ENCODE data around the gene SYNE3.
"Not testable (repeated sequence)": the region's sequence is repeated elsewhere in the genome, so short reads cannot be mapped to it uniquely, and the experiment has no call there.

SYNE3 gene

DNA sequence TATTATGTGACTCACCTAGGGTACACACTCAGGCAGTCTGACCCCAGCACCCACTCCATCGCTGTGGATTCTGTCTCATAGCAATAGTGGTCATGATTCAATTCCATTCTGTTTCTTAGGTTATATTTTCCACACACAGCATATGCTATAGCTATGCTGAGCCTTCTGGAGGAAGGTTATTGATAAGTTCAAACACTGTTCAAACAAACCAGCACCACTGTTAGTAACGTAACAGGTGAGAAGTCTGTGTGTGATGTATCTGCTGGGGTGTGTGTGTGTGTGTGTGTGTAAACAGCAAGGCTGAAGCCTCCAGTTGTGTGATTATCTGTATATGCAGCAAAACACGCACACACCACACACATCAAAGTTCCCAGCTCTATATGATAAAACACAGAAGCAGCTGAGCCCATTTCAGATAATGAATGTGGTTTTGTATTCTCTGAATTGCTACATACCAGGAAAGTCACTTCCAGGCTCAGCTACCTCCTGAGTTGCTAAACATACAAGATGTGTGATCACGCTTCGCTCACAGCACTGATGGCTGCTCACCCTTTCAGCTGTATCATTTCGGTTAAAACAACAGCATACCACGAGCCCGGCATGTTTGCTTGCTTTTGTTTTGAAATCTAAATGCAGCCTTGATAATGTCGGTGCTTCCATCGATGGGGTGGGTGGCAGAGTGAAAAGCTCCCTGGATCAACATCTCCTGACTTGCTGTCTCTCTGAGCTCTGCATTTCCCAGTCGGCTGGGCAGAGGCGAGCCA, 6.8 kb upstream of the SYNE3 start:
- peak; percentile 88 for DNase-seq

DNA sequence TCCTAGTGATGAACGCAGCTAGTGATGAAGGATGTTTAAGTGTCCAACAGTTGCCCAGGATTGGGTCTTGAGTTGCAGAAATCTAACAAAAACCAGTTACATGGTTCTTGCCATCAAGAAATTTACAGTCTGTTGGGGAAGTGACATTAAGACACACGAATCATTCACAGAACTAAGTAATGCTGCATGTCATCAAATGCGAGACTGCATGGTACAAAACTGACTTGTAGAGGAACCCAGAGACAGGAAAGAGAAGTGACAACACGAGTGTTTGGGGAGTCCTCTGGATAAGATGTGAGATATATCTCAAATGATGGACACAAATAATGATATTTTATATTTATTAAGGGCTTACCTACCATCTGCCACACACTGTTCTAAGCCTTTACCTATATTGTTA, 6.1 kb upstream of the SYNE3 start:
- DNase-seq = peak; percentile 43

DNA sequence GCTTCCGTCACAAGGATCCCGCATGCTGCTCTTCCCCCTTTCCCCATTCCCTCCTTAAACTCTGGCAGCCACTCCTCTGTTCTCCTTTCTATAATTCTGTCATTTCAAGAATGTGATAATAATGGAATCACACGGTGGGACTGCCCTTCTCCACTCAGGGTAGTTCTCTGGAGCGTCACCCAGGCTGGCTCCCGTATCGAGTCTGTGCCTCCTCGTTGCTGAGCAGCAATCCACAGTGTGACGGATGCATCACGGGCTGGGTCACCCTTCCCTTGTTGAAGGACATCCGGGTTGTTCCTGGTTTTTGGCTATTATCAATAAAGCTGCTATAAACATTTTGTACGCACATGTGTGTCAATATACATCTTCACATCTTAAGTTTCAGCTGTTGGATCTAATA, 5.7 kb upstream of the SYNE3 start:
- DNase-seq = no peak

DNA sequence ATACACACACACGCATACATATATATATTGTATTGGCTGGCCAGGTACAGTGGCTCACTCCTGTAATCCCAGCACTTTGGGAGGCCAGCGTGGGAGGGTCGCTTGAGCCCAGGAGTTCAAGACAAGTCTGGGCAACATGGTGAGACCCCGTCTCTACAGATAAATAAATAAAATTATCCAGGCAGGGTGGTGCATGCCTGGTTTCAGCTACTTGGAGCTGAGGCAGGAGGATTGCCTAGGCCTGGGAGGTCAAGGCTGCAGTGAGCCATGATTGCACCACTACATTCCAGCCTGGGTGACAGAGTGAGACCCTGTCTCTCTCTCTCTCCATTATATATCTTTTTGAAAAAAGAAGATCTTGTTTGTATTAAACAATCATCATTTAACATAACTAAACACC, 4.6 kb upstream of the SYNE3 start:
- no peak for DNase-seq

DNA sequence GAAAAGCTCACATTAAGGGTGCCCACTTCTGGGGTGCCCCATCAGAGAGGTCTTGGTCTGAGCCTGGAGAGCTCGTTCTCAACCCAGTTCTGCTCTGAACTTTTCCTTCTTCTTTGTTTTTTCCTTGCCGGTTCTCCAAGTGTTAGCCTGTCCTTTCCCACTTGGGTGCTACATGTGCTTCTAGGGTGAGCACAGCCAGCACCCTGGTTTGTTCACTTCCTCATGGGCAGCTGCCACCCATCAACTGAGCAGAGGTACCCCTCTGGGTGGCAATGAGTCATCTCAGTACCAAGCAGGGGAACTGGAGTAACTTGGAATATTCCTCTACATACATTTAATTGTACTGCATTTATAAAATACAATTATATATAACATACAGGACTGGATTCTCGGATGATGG, 3.9 kb upstream of the SYNE3 start:
- DNase-seq = peak; percentile 77

DNA sequence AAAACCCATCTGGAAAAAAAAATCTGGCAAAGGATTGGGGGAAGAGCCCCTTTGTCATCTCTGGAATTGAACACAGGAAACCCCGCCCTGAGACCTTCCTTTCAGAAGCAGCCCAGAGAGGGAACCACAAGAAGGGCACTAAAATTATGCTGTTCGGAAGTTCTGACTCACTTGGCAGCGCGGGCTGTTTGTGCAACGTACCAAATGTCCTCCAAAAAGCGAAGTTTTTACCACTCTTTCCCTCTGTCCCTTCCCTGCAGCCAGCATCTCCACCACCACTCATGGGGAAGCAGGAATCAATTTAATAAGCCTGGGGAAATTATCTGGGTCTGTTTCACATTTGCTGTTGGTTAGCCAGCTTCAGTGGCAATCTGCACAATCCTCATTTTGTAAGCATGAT, 3.2 kb upstream of the SYNE3 start:
- peak; percentile 94 for DNase-seq

DNA sequence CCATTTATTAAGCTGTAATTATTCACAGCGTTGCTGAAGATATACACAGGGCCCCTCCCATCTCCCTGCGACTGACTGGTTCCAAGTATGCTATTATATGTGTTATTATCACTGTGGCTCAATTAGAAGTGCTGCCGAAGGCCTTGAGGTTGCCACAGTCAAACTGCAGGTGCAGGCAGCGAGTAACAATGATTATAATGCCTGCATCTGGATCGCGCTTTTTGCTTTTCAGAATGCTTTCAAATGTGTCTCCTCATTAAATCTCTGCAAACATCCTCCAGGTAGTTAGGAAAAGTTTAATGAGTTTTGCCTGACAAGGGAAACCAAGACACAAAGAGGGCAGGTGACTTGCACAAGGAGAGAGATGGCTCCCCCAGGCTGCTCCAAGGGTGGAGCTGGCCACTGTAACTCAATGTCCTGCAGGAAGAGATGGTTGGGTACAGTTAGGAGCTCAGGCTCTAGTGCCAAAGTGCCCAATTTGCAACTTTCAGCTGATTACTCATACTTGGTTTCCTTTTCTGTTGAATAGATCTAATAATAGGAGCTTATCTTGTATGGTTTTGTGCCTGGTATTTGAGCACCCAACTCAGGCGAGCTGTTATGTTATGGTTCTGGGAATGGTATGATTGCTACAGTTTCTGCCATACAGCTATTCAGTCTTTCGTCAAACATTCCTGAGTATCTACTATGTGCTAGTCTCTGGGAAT, 1.7 kb upstream of the SYNE3 start:
- DNase-seq = peak; percentile 58

DNA sequence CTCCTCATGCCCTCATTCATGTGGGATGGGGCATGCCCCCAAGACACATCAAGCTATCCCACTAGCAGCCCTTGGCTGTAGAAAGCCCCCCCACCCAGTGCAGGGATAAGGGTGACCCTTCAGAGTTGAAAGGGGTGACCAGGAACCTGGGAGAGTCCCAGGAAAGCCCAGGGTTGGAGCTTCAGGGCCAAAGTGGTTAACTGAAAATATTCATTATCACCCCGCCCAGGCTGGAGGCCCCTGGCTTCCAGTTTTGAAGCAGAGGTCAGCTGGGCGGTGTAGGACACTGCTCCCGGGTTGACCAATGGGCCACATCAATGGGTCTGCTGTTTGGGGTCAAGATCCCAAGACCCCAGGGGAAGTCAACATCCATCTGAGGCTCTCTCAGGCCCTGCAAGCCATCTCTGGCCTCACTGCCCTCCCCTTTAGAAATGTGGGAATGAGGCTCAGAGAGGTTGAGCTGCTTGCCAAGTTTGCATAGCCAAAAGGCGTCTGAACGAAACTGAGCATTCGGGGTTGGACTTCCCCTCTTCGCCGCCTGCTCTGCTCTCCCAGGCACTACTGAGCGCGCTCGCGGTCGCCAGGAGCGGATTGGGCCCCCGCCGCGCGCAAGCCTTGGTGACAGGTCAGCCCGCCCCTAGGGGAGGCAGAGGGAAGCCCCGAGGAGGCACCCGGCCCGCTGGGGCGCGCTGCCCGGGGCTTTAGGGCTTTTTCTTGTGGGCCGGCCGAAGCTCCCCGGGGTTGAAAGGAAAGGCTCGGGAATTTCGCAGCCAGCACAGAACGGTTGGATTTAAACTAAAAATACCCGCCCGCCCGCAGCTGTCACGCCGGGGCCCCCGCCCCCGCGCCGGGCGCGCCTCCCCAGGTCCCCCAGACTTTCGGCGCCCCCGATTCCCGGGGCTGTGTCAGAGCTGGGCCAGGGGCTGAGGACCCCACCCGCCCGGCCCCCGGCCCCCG, 576 bp downstream of the SYNE3 start:
- peak; percentile 93 for DNase-seq

DNA sequence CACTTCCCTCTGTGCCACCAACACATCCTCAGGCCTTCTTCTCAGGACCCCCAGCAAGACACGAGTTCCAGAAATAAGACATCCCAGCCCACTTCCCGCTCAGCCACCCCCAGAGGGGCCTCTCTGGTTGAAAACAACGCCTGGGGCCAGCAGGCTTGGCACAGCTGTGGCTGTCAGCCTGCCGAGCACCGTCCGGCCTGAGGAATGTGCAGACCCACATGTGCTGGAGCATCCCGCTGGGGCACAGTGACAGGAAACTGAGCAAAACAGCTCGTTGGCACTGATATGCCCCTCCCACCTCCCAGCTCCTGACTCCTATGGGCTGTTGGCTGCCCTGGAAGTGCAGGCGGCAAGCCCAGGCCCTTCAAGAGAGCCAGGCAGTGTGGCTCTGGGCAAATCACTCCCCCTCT, 1.4 kb downstream of the SYNE3 start:
- DNase-seq = peak; percentile 58

DNA sequence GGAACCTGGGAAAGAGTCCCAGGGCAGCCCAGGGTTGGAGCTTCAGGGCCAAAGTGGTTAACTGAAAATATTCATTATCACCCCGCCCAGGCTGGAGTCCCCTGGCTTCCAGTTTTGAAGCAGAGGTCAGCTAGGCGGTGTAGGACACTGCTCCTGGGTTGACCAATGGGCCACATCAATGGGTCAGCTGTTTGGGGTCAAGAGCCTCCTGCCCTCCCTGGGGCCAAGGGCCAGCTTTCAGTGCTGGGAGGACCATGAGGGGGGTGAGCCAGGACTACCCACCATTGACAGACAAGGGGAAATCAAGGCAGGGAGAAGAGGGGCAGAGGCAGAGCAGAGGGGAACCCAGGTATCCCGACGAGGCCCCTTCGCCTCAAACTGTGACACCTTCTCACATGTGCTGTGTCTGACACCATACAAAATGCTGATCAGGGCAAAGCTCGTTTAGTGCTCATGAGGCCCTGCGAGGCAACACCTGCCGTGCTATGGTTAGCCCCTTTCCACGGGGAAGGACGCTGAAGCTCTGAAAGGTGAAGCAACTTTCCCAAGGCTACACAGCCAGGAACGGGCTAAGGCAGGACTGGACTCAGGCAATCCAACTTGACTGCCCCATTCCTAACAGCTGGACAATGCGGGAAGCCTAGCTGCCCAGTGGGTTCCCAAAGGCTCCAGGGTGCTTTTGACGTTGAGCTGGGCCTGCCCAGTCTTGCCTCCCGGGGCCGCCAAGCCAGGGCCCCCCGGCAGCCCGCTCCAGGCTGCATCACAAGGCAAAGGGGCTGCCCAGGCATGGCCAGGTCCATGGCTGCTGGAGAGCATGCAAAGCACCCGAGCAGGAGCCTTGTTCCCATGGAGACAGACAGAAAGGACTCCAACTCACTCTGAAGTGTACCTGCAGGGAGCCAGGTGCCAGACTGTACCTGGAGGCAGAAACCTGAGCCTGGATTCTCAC, 2.0 kb downstream of the SYNE3 start:
- no peak for DNase-seq

DNA sequence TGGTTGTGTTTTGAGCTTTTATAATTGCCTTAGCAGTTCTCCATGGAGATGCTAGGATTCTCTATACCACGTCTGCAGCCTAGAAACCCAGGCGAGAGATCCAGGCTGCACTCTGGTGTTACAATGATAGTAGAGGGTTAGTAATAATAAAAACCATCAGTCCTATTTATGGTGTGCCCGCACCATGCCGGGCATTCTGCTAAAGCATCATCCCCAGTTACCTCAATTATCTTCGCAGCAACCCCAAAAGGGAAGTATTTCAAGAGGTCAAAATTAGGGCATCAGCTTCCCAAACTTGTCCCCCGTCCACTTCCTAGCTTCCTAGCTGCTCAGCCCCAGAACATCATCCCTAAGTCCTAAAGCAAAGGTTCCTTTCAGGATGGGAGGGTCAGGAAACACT, 3.2 kb downstream of the SYNE3 start:
- DNase-seq = no peak

DNA sequence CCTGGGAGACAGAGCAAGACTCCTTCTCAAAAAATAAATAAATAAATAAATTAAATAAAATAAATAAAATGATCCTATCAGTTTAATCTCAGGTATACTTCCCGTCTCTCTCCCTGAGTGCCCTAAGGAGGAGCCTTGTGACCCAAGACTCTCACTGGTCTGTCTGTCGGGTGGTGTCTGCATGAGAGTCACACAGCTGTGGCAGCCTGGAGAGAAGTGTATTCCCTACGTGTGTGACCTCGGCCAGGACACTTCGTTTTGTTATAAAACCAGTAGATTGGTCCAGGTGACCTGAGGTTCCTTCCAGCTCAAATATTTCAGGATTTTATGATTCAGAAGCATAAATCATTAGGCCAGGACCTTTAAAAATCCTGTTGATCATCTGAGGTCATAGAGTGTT, 4.8 kb downstream of the SYNE3 start:
- no peak for DNase-seq

DNA sequence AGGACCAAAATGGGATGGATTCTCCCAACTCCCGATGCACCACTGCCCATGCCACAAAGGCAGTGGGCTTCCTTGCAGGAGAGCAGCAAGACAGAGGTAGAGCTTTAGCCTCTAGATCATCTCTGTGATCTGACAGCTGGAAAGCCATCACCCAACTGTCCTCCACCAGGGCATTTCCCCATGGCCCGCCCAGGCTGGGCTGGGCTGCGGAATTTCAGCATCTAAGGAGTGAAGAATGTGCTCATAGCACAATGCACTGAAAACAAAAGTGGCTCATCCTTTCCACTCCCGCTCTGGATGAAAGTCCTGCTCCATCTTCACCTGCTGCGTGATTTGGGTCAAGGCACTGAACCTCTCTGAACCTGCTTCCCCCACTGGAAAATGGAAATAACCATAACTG, 5.6 kb downstream of the SYNE3 start:
- DNase-seq = no peak

DNA sequence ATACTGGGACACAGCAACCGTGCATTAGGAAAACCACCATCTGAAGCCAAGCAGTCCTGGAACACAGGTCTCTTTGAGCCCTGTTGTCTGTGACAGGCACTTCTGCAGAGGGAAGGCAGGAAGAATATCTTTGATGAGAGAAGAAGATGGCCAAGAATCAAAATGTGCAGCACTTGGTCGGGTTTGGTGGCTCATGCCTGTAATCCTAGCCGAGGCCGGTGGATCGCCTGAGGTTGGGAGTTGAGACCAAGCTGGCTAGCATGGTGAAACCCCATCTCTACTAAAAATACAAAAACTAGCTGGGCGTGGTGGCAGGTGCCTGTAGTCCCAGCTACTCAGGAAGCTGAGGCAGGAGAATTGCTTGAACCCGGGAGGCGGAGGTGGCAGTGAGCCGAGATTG, 6.1 kb downstream of the SYNE3 start:
- not testable (repeated sequence) for DNase-seq

DNA sequence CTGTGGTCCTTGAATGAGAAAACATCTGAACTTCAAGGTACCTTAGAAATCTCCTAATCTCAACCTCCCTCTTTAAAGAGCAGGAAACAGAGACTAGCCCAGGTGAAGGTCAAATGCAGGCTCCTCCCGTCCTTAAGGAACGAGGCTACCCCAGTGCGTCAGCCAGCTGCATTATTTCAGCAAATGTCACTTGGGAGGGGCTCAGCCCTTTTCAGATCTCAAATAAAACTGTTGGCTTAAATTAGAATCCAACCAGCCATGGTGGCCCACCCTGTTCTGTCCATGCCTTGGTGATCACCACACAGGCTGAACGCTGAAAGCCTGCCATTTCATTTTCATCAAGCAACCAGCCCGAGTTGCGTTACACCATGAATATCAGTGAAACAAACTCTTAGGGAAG, 7.0 kb downstream of the SYNE3 start:
- no peak for DNase-seq

DNA sequence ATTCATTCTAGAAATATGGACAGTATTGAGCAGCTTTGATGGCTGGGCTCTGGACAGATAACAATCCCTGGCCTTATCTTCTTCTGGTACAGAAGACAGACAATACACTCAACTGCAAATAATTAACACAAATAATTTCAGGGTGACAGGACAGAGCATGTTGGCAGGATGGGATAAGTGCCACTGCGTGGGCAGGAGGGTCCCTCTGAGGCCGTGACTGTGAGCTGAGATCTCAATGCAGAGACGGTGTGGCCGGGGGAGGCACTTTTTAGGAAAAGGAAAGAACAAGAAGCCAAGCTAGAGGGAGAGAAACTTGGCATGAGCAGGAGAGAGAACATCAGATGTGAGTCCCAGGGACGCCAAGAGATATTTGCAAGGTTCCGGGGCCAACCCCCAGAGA, 8.1 kb downstream of the SYNE3 start:
- no peak for DNase-seq

DNA sequence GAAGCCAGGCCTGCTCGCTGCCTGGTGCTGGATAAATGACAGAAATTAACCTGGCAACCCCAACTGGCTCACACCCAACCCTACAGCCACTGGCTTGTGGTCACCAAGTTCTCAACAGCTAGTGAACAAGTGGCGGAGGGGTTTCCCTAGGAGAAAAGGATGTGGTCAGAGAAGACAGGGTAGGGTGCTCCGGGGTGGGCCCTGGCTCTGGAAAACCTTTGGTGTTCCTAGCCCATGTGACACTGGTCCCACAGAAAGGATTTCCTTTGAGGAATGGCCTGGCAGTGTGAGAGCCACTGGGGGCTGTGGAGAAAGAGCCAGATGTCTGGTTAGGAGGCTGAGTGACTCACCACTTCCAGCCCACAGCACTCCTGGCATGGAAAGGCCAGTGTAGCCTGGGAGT, 8.7 kb downstream of the SYNE3 start:
- peak; percentile 60 for DNase-seq

DNA sequence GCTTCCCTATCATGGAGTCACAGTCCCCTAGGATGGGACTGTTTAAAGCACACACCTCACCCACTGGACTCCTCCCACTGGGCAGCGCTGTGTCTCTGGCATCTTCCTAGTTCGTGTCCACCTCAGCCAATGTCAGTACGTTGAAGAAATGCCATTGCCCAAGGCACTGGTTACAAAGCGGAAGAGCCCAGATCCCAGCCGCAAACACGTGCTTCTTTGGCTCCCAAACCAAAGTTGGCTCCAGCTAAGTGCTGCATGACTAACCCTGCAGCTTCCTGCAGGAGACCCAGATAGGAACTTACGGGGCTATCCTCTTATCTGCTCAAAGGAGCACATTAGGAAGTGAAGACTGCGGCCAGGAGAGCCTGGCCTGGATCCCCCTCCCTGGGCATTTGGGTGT, 9.3 kb downstream of the SYNE3 start:
- no peak for DNase-seq

DNA sequence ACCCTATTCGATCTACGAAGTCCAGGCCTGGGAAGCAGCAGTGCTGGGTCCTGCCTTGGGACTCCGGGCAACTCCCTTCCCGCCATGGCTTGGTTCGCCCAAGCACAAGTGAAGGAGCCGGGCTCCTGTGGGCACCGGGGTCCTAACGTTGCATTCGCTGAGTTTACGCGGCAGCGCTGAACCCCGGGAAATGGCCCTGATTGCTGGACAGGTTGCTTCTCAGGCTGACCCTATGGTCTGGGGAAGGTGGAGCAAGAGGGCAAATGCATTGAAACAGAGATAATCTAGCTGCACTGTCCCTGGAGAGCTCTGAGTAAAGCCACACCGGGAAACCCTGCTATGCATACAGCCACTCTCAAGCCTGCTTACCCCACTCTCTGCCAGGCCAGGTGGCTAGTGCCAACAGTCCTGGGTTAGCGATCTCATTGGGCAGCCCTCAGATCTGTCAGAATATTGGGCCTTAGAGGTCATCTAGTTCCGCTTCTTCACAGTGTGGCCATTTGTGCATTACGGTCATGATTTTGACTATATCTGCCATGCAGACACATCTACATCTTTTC, 11.3 kb downstream of the SYNE3 start:
- no peak for DNase-seq

DNA sequence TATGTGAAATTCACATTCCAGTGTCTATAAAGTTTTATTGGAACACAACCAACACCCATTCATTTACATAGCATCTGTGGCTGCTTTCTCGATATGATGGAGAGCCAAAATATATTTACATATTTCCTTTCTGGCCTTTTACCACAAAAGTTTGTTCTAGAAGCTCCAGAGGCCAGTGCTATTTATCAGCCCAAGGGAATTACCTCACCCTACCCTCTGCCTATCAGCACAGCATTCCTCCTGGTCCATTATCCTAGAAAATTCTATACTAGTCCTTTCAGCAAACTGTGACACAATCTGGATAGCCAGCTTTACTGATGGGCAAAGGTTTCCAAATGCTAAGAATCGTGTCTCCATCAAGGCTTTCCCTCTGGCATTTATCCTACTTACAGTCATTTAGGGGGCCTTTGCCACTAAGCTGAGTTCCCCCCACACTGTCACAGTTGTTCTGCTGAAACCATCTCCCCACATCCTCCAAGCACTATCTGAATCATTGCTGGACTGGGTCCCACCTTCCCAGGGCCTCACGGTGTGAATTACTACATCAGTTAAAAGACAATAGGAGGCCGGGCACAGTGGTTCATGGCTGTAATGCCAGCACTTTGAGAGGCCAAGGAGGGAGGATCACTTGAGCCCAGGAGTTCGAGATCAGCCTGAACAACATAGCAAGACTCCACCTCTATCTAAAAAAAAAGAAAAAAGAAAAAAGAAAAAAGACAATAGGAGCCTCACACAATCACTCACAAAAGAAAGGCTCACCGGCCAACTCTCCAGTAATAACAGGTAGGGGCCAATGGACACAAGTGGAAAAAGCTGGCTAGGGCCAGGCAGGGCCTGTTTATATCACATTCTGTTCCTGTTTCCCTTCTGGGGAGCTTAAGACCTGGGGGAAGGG, 12.1 kb downstream of the SYNE3 start:
- DNase-seq = peak; percentile 80

Data from activated CD4-positive, alpha-beta T cell treated with anti-CD3 and anti-CD28 coated beads, Interleukin-10, Interleukin-2, amounts not matched to agents 100 ng/mL and 50 ng/mL, durations not matched to agents 16 hours and 8 hours (primary cell).